Skeletal muscle satellite cell (primary cell): Measurements from ENCODE around the gene SELENON.

ENCODE experiments used
- H3K27me3 ChIP-seq: 2 replicates; pipeline ENCODE4 v1.7.0; 2013; ENCODE audit warnings: low read length; ENCODE audit not compliant: control insufficient read depth, insufficient read depth
- H3K36me3 ChIP-seq: 2 replicates; pipeline ENCODE4 v1.7.0; 2013; ENCODE audit warnings: mild to moderate bottlenecking, control low read depth, low read length; ENCODE audit not compliant: insufficient read depth
- H3K4me1 ChIP-seq: 2 replicates; pipeline ENCODE4 v1.7.0; 2013; ENCODE audit warnings: low read length; ENCODE audit not compliant: control insufficient read depth, insufficient read depth
- H3K4me2 ChIP-seq: 2 replicates; pipeline ENCODE4 v1.7.0; 2013; ENCODE audit warnings: mild to moderate bottlenecking, low read length
- H3K4me3 ChIP-seq: 2 replicates; pipeline ENCODE4 v1.7.0; 2013; ENCODE audit warnings: low read length
- H3K9ac ChIP-seq: 2 replicates; pipeline ENCODE4 v1.7.0; 2013; ENCODE audit warnings: mild to moderate bottlenecking, low read depth, low read length, moderate library complexity
- H3K9me3 ChIP-seq: replicated peaks from 2 replicates; pipeline ENCODE4 v1.7.0; 2013; ENCODE audit warnings: mild to moderate bottlenecking, control low read depth, low read length

Gene SELENON

GRCh38 chr1:25864434-25864833, 64.4 kb downstream of the SELENON start:
- Histone ChIP-seq H3K4me3 (no peak overlapping the region), H3K9me3 (no peaks in the 10 kb centered on the region), H3K27me3 (no peaks in the 10 kb centered on the region), H3K9ac (no peak overlapping the region), H3K4me2 (no peak overlapping the region), H3K36me3 (peaks cover 20% of the 10 kb centered on the region), H3K4me1 (peaks cover 4% of the 10 kb centered on the region)

DNA sequence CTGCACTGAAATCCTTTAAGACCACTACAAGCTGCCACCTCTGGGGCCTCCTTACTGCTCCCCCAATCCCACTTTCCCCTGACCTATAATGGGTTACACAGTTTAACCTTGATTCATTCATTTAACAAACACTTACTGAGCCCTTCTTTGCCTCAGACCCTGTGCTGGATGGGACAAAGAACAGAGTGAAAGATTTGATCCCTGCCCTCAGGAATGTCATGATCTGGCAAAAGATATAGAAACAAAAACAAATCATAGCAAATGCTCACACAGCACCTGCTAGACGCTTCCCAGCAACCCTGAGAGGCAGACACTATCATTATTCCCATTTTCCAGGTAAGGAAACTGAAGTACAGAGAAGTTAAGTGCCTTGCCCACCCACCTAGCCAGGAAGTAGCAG, 66.3 kb downstream of the SELENON start:
- no peak overlapping the region for H3K4me2 ChIP-seq
- no peak overlapping the region for H3K9ac ChIP-seq
- peaks cover 31% of the 10 kb centered on the region for H3K36me3 ChIP-seq
- H3K4me1 ChIP-seq: no peaks in the 10 kb centered on the region
- H3K9me3 ChIP-seq: no peaks in the 10 kb centered on the region
- no peaks in the 10 kb centered on the region for H3K27me3 ChIP-seq
- H3K4me3 ChIP-seq: no peak overlapping the region

DNA sequence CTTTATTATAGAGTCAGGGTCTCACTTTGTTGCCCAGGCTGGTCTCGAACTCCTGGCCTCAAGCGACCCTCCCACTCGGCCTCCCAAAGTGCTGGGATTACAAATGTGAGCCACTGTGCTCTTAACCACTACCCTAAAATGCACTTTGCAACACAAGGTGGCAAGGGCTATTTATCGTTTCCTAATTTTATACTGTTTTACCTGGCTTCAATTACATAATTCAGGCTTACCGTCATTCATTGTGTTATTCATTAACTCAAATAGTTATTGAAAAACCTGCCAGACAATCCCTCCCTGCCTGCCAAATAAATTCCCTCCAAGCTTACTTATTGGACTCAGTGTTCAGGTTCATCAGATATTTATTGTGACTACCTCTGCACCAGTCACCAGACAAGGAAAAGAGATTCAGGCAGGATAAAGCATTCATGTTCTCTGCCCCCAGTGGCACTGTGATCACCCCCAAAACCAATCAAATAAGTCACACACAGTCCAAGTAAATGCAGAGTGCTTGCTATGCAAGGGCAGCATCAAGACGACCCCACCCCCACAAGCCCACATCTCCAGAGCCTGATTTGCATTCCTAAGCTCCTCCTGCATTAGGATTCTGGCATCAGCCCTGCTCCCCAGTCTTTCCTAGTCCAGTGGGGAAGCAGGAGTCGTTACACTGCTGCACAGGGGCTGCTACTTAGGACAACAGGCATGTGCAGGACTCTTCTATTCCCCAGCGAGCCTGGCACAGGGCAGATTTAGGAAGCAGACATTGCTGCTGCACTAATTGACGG, 67.4 kb downstream of the SELENON start:
- Histone ChIP-seq H3K4me2 (no peak overlapping the region), H3K36me3 (peaks cover 31% of the 10 kb centered on the region), H3K9me3 (no peaks in the 10 kb centered on the region), H3K9ac (no peak overlapping the region), H3K4me1 (no peaks in the 10 kb centered on the region), H3K4me3 (no peak overlapping the region), H3K27me3 (no peaks in the 10 kb centered on the region)
